OCI-LY3 (cell line): Measurements from ENCODE around the gene KCND2.

ENCODE experiments used
- H2AFZ ChIP-seq: fragments of 200-600, 300-600 bp; shearing (Covaris generic); 2 replicates; pipeline ENCODE4 v1.6.0; 2014; ENCODE audit warnings: antibody characterized with exemption, low read depth, low read length
- H3K27ac ChIP-seq: fragments of 200-600, 300-600 bp; sonication (generic); 2 replicates; pipeline ENCODE4 v1.5.1; 2014; ENCODE audit warnings: mild to moderate bottlenecking, low read length, moderate library complexity, mixed read lengths
- H3K27me3 ChIP-seq: fragments of 200-600, 300-600 bp; sonication (generic); 2 replicates; pipeline ENCODE4 v1.6.1; 2014; ENCODE audit warnings: low read depth, low read length, mixed read lengths
- H3K36me3 ChIP-seq: fragments of 200-600, 300-600 bp; sonication (generic); replicated peaks from 2 replicates; pipeline ENCODE3; 2014; ENCODE audit warnings: low read depth, low read length, mixed read lengths
- H3K4me1 ChIP-seq: fragments of 300-600, 200-600 bp; sonication (generic); 2 replicates; pipeline ENCODE4 v1.6.1; 2014; ENCODE audit warnings: low read length, mixed read lengths
- H3K4me2 ChIP-seq: fragments of 200-600, 300-600 bp; sonication (generic); 2 replicates; pipeline ENCODE4 v1.6.1; 2014; ENCODE audit warnings: low read length, mixed read lengths
- H3K4me3 ChIP-seq: fragments of 300-600, 200-600 bp; sonication (generic); 2 replicates; pipeline ENCODE4 v1.5.1; 2014; ENCODE audit warnings: antibody characterized with exemption, mild to moderate bottlenecking, low read length, moderate library complexity
- H3K79me2 ChIP-seq: fragments of 300-600, 200-600 bp; shearing (Covaris generic); 2 replicates; pipeline ENCODE4 v1.6.1; 2014; ENCODE audit warnings: mild to moderate bottlenecking, low read length, mixed read lengths
- H3K9ac ChIP-seq: fragments of 300-600, 200-600 bp; shearing (Covaris generic); 2 replicates; pipeline ENCODE4 v1.6.0; 2014; ENCODE audit warnings: mild to moderate bottlenecking, low read length, moderate library complexity
- H3K9me3 ChIP-seq: fragments of 200-600, 300-600 bp; shearing (Covaris generic); 2 replicates; pipeline ENCODE4 v1.6.1; 2014; ENCODE audit warnings: low read length, mixed read lengths; ENCODE audit not compliant: insufficient read depth
- H4K20me1 ChIP-seq: fragments of 200-600, 300-600 bp; sonication (generic); 2 replicates; pipeline ENCODE4 v1.6.1; 2016; ENCODE audit warnings: low read length, mixed read lengths; ENCODE audit not compliant: insufficient read depth
- EZH2phosphoT487 ChIP-seq: fragments of 200-600 bp; shearing (Covaris generic); IDR thresholded peaks from 2 replicates; pipeline ENCODE4 v1.6.1; 2018; ENCODE audit warnings: antibody characterized with exemption, mixed run types, low read depth
- TF ChIP-seq, protein P1 (sequence below): fragments of 200-600, 300-600 bp; sonication (generic); IDR thresholded peaks from 2 replicates; pipeline ENCODE4 v1.5.1; 2014; ENCODE audit warnings: antibody characterized with exemption, low read length, low read depth

KCND2 gene

DNA sequence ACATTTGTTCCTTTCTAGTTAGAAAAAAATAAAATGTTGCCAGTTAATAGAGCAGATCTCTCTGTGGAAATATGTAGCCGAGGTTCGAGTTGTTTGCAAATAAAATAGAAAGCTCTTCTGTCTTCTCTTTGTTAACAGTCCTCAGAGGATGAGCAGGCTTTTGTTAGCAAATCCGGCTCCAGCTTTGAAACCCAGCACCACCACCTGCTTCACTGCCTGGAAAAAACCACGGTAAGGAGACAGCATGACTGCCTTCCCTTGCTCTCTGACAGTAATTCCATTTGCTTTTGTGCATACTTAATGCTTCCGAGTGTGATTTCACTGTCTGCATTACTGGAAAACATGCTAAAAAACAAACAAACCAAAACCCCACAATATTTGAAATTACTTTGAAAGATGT, 469.4 kb downstream of the KCND2 start:
- H3K27me3 ChIP-seq, result no peaks in the 10 kb centered on the region
- H3K27ac ChIP-seq, result no peak overlapping the region
- H2AFZ ChIP-seq, result 0 out of 2 replicates have a peak overlapping the region, but pooled peaks have one; percentile 18
- no peaks in the 10 kb centered on the region for H3K79me2 ChIP-seq
- TF ChIP-seq, protein P1, sequence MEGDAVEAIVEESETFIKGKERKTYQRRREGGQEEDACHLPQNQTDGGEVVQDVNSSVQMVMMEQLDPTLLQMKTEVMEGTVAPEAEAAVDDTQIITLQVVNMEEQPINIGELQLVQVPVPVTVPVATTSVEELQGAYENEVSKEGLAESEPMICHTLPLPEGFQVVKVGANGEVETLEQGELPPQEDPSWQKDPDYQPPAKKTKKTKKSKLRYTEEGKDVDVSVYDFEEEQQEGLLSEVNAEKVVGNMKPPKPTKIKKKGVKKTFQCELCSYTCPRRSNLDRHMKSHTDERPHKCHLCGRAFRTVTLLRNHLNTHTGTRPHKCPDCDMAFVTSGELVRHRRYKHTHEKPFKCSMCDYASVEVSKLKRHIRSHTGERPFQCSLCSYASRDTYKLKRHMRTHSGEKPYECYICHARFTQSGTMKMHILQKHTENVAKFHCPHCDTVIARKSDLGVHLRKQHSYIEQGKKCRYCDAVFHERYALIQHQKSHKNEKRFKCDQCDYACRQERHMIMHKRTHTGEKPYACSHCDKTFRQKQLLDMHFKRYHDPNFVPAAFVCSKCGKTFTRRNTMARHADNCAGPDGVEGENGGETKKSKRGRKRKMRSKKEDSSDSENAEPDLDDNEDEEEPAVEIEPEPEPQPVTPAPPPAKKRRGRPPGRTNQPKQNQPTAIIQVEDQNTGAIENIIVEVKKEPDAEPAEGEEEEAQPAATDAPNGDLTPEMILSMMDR, result no peak
- TF ChIP-seq EZH2phosphoT487, result no peak
- H4K20me1 ChIP-seq, result no peaks in the 10 kb centered on the region
- no peak overlapping the region for H3K9ac ChIP-seq
- no peak overlapping the region for H3K4me2 ChIP-seq
- no peak overlapping the region for H3K4me3 ChIP-seq
- H3K4me1 ChIP-seq, result no peaks in the 10 kb centered on the region
- H3K36me3 ChIP-seq, result no peaks in the 10 kb centered on the region
- H3K9me3 ChIP-seq, result no peaks in the 10 kb centered on the region

DNA sequence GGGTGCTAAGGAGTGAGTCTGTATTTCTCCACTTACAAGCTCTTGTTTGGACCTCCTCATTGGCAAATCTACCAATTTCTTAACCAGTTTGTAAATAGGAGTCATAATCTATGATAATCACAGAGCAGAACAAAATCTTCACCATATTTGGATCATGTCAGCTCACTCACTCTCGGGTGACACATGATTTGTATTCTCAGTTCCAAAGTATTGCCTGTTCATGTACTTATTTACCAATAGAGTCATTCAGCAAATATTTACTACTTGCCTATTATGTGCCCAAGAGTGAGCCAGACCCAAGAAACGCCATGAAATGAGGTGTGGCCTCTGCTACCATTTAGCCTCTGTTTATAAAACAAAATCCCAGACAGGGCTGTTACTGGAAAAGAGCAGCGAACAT, 470.2 kb downstream of the KCND2 start:
- Histone ChIP-seq H3K4me2 (no peak overlapping the region), H4K20me1 (no peaks in the 10 kb centered on the region), H3K4me1 (no peaks in the 10 kb centered on the region), H2AFZ (no peak overlapping the region), H3K79me2 (no peaks in the 10 kb centered on the region), H3K27me3 (no peaks in the 10 kb centered on the region), H3K9me3 (no peaks in the 10 kb centered on the region), H3K36me3 (no peaks in the 10 kb centered on the region), H3K9ac (no peak overlapping the region), H3K4me3 (no peak overlapping the region), H3K27ac (no peak overlapping the region)
- TF ChIP-seq EZH2phosphoT487, result no peak
- TF ChIP-seq, protein P1, result no peak

DNA sequence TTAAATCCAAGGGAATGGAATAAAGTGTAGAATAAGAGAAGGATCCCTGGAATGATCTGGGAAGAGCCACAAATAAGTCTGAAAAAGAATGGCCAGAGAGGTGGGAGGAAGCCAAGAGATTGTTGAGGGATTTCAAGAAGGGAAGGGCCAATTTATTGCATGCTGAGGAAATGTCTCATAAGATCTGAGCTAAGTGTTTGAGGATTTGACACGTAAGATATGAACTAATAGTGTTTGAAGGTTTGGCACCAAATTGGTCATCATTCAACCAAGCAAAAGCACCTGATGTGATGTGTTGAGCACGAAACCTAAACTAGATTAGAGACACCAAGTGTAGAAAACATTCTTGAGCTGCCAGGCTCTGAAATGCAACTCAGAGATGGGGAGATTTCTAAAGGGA, 487.1 kb downstream of the KCND2 start:
- Histone ChIP-seq H2AFZ (no peak overlapping the region), H3K4me1 (no peaks in the 10 kb centered on the region), H3K36me3 (no peaks in the 10 kb centered on the region), H3K4me3 (no peak overlapping the region), H3K9me3 (no peaks in the 10 kb centered on the region), H3K79me2 (no peaks in the 10 kb centered on the region), H3K4me2 (no peak overlapping the region), H3K27ac (no peak overlapping the region), H3K27me3 (no peaks in the 10 kb centered on the region), H4K20me1 (no peaks in the 10 kb centered on the region), H3K9ac (no peak overlapping the region)
- TF ChIP-seq, protein P1, result no peak
- TF ChIP-seq EZH2phosphoT487, result no peak

DNA sequence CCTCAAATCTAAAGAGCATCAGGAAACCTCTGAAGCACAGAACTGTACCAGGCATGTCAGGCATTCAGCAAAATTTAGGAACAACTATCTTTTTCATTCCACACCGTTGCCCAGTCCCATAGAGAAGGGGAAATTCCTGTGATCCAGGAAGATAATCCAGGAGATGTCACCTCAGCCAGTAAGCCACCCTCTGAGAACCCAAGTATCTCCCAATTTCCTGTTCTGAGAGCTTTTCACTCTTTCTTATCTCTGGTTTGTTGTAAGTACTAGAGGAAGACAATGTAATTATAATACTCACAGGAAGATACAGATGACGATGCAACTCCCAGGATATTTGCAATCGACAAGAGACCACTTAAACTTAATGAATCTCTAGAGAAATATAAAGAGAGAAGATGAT, 487.9 kb downstream of the KCND2 start:
- no peaks in the 10 kb centered on the region for H3K27me3 ChIP-seq
- no peak overlapping the region for H3K9ac ChIP-seq
- TF ChIP-seq EZH2phosphoT487, result no peak
- TF ChIP-seq, protein P1, result no peak
- no peaks in the 10 kb centered on the region for H4K20me1 ChIP-seq
- H3K36me3 ChIP-seq, result no peaks in the 10 kb centered on the region
- no peak overlapping the region for H3K27ac ChIP-seq
- no peaks in the 10 kb centered on the region for H3K4me1 ChIP-seq
- no peak overlapping the region for H3K4me3 ChIP-seq
- no peaks in the 10 kb centered on the region for H3K9me3 ChIP-seq
- no peak overlapping the region for H3K4me2 ChIP-seq
- H3K79me2 ChIP-seq, result no peaks in the 10 kb centered on the region
- no peak overlapping the region for H2AFZ ChIP-seq
